HG03521 (cell line): Measurements from ENCODE around the gene IFFO2.

Experiments
- ATAC-seq: cut with Tn5 transposase; IDR thresholded peaks from one replicate; pipeline ENCODE4 v1.9.1; 2021; ENCODE audit warnings: mild to moderate bottlenecking, moderate library complexity; ENCODE audit not compliant: unreplicated experiment

The IFFO2 gene

DNA sequence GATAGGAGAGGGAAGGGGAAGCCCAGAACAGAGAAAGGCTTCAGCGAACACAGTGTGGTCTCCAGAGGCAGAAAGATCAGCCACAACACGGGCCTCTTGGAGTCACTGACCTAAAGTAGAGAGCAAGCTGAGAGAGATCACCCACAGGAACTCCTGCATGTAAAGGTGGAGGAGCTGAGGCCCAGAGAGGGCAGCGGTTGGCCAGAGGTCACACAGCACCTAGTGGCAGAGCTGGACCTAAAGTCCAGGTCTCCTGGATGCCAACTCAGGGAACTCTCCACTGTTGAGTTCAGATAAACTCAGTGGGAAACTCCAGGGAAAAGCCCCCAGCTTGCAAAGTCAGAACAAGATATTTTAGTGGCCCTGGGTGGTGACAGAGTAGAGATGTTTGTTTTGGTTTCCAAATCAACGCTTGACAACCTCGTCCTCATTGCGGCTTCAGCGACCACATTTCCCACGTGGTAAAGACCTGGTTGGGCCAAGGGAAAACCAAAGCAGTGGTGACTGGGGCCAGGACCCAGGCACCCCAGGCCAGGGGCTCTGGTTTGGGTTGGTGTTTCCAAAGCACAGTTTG is 4.6 kb downstream of the IFFO2 start:
- ATAC-seq = no peak

DNA sequence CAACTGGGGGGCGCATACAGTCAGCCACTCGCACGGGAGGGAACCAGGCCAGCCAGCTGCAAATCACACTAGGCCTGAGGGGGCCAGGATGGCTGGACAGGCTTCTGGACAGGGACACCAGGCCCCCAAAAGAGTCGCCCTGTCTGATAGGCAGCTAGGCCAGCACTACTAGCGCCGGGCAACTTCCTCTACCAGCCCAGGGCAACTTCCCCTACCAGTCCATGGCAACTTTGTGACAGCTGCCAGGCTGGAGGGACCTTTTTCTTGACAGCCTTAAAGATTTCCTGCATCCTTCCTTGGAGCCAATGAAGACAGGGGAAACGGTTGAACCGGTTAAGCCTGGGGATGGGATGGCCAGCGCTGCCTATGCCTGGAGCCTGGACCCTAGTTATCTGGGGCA is 5.1 kb downstream of the IFFO2 start:
- no peak for ATAC-seq

DNA sequence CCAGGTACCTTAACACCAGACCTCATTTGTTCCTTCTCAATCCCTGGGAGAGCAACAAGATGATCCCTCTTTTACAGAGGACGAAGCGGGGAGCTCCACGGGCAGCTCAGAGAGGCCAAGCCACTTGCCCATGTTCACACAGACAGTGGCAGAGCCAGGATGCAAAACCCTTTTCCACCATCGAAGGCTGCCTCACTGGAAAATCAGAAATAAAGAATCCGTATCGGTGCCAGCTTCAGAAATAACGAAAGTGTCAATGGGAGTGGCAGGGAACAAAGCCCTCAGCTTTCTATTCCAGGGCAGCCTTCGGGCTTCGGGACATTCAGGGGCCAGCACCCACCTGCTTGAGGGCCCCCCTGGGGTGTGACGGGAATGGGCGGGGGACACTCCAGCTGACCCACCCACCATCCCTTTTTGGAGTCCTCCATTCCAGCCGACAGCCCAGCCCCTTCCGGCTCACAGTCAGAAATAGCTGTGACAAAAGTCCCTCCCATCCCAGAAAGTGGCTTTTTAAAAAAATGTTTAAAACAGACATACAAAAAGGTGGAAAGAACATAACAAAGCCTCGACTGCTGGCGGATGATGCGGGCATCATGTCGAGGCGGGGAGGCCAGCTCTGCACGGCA is 6.0 kb downstream of the IFFO2 start:
- ATAC-seq = no peak

DNA sequence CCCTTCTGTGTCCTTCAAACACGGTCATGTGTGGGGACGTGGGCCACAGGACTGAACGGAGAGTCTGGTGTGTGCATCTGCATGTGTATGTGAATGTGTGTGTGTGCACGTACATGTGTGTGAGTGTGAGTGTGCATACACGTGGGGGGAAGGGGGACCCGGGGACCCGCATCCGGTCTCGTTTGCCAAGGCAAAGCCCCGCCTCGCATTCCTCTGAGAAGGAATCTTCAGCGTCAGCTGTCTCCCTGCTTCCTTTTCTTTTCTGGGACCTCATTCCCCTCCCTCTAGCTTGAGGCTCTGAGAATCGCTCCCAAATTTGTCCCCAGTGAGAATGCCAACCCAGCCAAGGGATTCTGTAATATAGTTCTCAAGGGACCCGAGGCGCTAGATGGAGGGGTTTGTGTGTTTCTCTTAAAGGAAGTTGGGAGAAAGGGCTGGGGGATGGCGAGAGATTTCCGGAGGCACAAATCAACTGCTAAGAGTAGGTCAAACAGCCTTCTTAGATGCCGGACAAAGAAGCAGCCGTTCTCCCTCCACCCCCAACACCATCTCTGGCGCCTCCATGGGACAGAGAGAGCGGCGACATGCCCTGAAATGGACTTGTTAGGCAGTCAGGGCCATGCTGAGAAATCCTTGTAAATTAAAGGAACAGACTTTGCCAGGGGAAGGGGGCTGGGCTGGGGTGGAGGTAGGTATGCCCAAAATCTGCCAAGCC is 6.6 kb downstream of the IFFO2 start:
- ATAC-seq = no peak

DNA sequence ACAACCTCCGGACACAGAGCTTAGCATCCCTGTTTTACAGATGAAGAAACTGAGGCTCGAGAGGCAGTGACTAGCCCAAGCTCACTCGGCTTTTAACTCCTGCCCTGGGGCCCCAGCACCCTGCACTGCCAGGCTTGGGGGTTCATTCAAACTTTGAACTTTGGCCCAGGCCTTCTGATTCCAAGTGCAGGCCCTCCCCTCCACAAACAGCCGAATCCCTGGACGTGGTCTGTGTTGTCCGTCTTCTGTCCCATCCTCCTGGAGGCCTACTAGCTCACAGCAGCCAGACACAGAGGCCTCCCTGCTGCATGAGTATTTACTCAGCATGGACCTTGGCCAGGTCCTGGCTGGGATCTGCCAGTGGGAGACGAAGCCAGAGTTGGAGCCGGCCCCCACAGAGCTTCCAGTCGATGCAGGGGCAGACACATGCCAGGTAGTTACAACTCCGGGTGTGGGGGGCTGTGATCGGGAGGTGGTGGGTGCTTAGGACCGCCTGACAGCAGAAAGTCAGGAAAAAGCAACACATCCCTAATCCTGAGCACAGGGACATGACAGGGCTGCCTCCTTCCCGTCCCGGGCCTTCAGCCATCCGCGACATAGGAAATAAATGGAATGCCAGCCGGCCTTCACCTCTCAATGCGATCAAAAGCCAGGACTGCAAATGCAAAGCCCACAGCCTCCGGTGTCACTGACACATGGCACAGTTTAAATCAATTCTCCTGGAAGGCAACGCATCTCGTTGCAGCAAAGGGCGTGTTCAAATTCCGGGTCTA is 7.4 kb downstream of the IFFO2 start:
- no peak for ATAC-seq

DNA sequence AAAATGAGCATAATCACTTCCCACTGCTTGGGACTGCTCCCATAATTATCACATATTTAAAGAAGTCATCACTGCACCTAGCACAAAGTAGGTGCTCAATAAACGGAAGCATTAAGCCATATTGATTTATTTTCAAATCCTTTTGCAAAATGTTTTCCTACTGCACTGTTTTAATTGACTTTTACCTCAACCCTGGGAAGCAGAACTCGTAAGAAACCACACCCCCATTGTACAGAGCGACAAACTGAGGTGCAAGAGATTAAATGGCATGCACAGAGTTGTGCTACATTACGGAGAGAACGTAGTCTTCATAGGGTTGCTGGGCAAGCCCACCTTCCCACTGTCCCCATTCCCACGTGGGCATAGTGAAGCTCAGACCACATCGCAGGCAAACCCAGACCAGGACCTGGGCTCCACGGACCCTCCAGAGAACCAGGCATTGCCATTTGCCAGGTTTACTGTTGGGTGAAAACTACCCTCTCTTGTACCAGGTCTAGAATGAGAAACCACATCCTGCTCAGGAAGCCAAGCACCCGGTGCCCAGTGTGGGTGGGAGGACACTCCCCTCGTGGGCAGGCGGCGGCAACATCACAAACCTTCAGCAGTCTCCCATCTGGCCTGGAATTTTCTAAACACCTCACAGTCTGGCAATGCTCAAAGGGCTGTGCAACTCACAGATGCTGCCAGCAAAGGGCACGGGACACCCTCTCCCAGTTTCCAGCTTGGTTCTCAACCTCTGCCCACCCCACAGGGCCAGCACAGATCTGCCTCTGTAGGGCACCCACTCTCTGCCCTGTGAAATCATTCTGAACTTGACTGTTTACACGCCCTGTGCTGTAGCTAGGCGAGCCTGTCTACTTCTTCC is 8.2 kb downstream of the IFFO2 start:
- no peak for ATAC-seq

DNA sequence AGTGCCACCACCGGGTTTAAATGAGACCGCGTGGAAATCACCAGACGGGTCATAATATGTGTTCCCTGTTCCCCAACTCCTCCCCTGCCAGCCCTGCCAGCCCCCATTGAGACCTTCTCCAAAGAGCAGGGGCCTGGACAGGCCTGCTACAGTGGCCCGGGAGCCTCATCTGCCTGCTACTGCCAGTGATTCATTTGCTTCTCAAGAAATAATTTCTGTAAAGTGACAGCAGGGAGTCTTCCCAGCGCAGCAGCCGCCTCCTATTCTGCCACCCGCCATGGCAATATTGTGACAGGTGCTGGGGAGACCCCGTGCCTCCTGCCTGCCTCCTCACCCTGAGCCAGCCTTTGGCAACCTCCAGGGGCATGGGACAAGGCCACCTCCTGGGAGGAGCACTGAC is 8.9 kb downstream of the IFFO2 start:
- no peak for ATAC-seq

DNA sequence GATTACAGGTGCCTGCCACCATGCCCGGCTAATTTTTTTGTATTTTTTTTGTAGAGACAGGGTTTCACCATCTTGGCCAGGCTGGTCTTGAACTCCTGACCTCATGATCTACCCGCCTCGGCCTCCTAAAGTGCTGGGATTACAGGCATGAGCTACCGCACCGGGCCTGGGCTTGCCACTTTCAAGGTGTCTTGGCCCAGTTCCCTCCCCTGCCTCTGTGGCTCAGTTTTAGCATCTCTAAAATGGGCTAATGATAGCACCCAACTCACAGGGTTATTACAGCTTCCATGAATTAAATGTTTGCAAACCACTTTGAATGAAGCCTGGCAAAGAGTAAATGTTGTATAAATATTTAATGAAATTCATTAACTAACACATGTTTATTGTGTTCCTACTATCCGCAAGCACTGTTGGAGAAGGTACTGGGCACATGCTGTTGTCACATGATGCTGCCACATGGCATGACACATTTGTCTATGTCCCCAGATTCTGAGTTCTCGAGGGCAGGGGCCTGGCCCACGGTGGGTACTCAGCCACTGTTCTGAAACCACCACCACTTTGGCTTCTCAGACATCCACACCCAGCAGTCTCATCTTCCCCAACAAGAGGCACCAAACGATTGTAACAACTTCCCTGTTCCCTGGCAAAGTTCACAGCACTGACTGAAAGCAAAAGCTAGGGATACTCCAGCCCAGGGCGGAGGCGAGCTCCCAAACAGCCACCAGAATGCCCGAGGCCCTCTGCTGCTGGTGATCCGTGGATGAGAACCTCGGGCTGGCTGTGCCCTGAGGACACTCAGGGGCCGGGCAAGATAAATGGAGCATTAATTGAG is 9.7 kb downstream of the IFFO2 start:
- no peak for ATAC-seq

DNA sequence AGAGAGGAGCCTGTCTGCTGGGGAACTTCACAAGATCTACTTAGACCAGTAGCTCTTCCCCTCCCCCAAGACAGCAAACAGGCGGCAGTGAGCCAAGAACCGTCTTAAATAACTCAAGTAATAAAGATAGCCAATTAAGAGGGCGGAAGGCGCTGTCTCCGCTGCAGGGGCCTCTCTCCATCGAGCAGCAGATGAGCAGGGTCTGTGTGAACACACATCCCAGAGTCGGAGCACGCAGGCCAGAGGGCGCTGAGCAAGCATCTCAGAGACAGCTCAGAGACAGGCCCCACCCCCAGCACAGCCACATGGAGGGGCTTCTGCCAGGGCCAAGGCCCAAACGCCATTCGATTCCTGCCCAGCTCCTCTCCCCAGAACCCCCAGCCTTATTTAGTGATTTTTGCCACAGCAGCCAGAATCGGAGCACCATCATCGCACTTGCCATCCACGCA is 11.1 kb downstream of the IFFO2 start:
- ATAC-seq = no peak

DNA sequence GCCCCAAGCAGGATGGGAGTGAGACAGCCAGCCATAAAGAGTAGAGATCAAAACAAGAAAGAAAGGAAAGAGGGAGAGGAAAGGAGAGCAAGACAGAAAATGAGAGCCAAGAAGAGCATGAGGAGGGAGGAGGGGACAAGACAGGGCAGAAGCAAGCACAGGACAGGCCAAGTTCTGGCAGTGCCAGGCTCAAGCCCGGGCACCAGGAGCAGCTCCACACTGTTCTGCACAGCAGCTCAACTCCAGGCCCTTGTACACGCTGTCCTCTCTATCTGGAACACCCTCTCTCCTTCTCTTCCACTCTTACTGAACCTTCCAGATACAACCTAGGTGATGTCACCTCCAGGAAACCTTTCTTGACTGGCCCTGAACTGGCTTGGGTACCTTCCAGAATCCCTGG is 11.7 kb downstream of the IFFO2 start:
- ATAC-seq = no peak

DNA sequence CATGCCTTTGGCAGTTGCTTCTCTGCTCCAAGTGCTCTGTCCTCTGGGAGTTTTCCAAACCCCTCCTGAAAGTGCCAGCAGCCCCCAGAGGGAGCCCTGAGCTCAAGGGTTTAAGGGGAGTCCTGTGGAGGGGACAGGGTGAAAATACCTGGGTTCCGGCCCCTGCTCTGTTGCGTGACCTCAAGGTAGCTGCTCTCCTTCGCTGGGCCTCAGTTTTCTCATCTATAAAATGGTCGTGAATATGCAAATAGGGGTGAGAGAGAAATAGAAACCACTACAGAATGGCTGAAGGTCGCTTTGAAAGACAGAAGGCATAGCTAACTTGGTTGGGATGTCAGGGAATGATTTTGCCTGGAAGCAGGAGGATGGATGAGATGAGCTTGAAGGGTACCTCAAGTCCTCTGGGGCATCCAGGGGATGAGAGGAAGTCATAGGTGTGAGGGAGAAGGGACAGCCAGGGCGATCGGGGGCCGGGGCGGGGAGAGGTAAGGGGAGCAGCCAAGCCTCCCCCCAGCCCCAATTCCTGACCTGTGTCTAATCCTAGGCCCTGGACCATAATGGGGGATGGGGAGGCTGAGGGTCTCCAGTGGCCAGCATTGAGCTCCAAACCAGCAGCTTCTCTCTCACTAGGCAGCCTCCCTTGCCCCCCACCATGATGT is 12.4 kb downstream of the IFFO2 start:
- ATAC-seq = no peak

DNA sequence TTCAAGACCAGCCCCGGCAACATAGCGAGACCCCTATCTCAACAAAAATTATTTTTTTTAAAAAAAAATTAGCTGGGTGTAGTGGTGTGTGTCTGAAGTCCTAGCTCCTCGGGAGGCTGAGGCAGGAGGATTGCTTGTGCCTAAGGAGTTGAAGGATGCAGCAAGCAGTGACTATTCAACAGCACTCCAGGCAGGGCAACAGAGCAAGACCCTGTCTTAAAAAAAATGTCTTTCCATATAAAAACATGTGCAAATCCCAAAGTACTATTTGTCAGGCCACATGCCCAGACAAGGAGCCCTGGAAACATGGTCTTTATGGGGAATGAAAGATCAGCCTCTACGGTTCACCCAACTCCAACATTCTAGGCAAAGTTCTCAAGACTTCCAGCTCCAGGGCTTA is 13.3 kb downstream of the IFFO2 start:
- no peak for ATAC-seq

DNA sequence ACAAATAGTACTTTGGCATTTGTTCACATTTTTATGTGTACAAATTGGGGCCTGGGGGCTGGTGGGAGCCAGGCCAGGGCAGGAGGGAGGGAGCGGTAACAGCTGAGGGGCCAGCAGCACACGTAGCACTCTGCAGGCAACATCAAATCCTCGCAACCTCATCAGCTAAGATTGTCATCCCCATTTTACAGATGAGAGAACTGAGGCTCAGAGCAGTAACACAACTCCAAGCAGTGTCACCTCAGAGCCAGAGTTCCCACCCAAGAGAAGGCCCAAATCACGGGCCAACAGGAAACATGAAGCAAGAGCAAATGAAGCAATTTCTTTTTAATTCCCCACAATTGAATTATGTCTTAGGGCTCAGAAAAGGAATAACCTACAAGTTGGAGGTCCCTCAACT is 14.1 kb downstream of the IFFO2 start:
- ATAC-seq = no peak

DNA sequence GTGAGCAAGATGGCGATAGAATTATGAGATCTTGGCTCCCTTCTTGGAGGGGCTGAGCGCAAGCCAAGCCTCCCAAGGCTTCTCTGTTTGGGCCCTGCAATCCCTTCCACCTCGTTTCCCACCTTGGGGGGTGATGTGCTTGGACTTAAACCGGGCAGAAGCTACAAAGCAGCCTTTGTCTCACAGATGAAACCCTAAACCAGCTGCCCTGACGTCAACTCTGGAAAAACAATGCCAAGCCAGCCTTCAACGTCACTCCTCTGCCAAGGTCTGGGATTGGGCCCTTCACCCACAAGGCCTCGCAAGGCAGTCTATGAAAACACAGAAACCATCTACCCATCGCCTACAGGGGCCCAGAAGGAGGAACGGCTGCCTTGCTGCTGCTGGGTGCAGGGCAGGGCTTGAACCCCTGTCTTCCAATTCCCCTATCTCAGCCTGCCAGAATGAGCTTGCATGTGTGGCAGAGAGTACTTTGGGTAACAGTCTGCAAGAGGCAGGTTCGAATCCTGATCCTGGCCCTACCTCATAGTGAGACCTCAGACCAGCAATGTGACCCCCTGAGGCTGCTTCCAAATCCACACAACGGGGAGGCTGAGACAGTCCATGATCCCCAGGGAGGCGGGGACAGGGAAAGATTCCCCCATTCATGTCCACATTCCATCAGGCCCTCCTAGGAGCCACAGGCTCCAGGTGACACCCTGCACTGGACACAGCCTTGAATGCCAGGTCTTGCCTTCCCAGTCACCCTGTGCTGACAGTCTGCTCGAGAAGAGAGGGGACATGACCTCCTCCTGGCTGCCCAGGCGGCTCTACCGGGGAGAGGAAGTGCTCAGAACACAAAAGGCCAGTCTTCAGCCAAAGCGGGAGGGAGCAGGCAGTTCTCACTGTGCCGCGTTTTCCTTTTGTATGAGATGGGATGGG is 15.0 kb downstream of the IFFO2 start:
- no peak for ATAC-seq

DNA sequence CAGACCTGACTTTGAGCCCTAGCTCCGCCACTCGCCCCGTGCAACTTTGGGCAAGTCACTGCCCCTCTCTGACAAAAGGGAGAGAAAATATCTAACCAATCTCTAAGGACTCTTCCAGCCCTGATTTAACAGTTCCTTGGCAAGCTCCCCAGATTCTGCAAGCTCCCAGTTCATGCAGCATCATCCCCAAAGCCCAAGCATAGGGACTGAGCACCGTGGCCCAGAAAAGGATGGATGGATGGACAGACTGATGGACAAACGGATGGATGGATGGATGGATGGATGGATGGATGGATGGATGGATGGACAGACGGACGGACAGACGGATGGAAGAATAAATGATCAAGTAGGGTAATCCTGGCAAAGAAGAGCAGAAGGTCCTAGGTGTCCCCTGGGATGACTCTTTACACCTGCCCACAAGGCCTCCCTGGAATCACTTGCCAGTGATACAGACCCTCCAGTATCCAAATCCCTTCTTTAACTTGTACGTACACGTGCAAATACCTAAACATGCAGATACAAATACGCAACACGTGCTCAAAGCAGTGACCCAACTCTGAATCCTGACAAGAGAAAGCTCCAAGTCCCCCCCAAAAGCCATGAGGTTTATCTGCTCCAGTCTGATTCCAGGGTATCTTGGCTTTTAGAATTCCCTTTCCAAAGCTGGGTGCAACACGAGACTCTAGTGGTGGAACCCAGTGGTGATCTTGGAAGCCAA is 16.0 kb downstream of the IFFO2 start:
- no peak for ATAC-seq

DNA sequence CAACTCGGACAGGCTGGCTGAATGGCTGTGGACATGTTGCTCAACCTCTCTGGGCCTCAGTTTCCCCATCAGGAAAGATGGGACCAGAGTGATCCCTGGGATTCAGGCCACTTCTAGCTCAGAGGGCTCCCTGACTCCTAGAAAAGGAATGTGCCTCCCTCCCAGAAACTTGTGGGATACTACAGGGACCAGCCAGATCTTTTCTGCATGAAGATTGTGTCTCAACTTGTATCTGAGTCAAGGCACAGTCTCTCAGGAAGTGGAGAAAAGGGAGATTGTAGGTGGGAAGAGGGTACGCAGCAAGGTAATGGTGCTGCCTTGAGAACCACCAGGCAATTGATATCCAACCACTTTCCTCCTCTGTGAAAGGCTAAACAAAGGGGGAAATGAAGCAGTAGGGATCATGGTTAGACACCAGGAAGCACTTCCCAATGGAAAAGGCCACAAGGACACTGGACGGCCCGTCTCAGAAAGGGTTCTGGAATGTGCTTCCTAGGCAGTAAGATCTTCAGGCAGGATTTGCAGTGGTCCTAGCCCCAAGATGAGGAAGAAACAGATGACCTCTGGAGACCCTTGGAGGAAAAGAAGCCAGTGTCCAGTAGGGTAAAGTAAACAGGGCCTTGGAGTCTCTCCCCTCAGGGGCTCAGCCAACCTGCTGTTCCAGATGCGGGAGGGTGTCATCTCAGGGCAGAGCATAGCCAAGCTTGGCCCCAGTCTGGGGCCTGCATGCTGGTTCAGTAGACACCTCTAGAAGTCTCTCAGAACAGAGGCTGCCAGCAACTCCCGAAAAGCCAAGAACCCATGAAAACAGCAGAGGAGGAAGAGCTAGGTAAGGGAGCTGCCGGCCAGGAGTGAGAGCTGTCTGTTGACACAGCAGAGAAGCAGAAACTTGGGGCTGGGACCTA is 16.8 kb downstream of the IFFO2 start:
- no peak for ATAC-seq

DNA sequence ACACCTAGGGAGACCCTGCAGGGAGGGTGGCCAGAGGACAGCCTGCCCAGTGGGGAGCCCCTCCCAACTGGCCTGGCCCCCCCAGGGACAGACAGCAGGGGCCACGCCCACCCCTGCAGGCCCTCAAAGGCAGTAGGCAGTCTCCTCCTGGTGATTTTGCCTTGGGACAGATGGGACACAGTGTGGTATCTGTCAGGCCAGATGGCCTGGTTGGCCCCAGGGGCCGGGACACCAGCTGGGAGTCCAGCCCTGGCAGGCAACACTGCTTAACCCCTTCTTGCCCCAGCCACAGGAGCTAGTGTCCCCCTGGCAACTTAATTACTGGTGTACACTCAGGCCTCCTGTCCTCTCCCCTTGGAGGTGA is 17.8 kb downstream of the IFFO2 start:
- no peak for ATAC-seq
